WI38 (cell line): ENCODE results near the gene MNS1.

Source experiments
- H3K4me3 ChIP-seq: 2 replicates; pipeline ENCODE4 v1.5.1; 2011; ENCODE audit warnings: low read depth, mild to moderate bottlenecking, control low read depth, low read length
- TF ChIP-seq, protein P1 (sequence below): IDR thresholded peaks from 2 replicates; pipeline ENCODE4 v1.5.1; 2012; ENCODE audit warnings: low read depth, mild to moderate bottlenecking, control low read depth, low read length

Gene MNS1

DNA sequence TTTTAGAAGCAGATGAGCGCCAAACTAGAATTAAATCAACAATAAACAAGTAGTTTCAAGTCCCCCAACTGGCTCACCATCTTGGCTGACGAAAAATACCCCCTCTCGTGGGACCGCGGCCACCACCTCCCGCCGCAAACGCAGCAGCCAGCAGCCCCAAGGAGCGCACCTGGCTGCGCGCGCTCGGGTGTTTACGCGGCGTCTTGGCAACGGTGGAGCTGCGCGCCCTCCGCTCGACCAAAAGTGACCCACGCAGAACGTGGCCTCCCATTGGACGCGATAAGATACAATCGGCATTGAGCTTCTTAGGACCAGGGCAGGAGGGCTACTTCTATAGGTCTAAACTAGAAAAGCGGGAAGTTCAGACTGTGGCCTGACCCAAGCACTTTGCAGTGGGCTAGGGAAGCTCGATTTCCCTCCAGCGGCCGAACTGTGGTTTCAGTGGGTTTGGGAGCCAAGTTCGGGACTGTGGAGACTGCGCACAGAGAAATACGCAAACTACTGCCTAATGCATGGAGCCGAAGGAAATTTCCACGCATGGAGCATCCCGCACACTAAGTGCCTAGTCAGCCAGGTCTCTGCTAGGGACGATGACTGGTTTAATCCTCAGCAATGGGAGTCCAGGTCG lies at the start of gene MNS1:
TSS of gene MNS1 (minus strand) at position 245 of the 628 bp plus-strand sequence. CDS start at position 80, 165 bp downstream.
- peak within 1 kb of the TSS; percentile 76 for H3K4me3 ChIP-seq
- TF ChIP-seq, protein P1, sequence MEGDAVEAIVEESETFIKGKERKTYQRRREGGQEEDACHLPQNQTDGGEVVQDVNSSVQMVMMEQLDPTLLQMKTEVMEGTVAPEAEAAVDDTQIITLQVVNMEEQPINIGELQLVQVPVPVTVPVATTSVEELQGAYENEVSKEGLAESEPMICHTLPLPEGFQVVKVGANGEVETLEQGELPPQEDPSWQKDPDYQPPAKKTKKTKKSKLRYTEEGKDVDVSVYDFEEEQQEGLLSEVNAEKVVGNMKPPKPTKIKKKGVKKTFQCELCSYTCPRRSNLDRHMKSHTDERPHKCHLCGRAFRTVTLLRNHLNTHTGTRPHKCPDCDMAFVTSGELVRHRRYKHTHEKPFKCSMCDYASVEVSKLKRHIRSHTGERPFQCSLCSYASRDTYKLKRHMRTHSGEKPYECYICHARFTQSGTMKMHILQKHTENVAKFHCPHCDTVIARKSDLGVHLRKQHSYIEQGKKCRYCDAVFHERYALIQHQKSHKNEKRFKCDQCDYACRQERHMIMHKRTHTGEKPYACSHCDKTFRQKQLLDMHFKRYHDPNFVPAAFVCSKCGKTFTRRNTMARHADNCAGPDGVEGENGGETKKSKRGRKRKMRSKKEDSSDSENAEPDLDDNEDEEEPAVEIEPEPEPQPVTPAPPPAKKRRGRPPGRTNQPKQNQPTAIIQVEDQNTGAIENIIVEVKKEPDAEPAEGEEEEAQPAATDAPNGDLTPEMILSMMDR: no peak

- TF ChIP-seq, protein P1: peak; percentile 37; the same call in 1 of the 2 replicates
- no peak overlapping the region for H3K4me3 ChIP-seq
These were observed 31.7 kb upstream of the MNS1 start for GRCh38 chr15:56496635-56497034.

GRCh38 chr15:56495533-56495932 lies 30.6 kb upstream of the MNS1 start:
- H3K4me3 ChIP-seq: no peak overlapping the region
- TF ChIP-seq, protein P1: no peak

DNA sequence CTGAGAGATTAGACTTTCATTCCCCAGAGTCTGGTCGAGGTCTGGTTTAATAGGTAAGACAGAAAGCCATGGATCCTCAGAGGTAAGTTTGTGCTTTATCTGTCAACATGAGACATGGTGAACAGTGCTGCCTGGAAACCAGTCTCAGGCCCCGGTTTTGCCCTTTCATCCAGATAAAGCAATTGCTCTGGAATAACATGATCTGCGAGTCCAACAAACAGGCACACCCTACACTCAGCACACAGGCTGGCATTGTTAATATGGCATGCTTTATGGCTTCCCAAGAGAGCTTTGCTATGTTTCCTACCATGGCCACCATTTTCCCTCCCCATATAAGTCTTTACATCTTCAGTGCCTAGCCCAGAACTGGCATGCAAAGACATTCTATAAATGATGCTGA lies 30.1 kb upstream of the MNS1 start:
- TF ChIP-seq, protein P1: no peak
- H3K4me3 ChIP-seq: no peak overlapping the region

DNA sequence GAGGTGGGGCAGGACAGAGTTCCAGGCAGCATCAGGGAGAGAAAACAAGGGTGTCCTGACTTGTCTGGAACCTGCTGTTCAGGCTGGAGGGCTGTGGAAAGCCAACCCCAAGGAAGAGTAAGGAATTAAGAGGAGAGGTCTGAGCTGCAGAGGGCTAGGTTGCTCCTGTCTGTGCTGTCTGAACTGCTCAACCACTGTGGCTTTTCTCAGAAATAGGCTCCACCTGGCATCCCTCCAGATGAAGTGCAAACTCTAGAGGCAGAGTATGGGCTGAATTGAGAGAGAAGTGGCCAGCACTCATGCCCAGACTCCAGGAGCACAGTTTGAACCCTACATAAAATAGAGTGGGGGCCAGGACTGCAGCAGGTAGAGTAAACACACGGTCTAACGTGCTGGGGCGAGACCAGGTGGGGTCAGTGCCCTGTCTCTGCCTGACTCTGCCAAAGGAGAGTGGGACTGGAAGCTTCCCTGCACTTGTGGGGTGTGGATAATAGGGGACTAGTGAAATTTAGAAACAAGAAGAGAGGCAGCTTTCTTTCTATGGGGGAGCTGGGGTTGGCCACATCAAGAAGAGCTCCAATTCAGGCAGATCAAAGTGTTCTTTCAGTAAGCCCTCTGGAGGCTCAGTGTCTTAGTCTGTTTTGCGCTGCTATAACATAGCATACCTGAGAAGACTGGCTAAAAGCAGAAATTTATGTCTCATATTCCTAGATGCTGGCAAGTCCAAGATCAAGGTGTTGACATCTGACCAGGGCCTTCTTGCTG lies 28.0 kb upstream of the MNS1 start:
- TF ChIP-seq, protein P1: no peak
- H3K4me3 ChIP-seq: no peak overlapping the region

- TF ChIP-seq, protein P1: no peak
- H3K4me3 ChIP-seq: no peak overlapping the region
These were observed 27.3 kb upstream of the MNS1 start for GRCh38 chr15:56492236-56492635.

- TF ChIP-seq, protein P1: peak; percentile 88
- no peak overlapping the region for H3K4me3 ChIP-seq
These were observed 26.3 kb upstream of the MNS1 start for GRCh38 chr15:56491110-56491722.
